ENCODE results near the gene PPARD.

The PPARD gene

GRCh38 chr6:35469751-35470662 lies 127.6 kb downstream of the PPARD start:
- DNase-seq (ENCODE audit: low read depth) = no peak

GRCh38 chr6:35470663-35471120 lies 128.3 kb downstream of the PPARD start:
- no peak for DNase-seq (ENCODE audit: low read depth)

- DNase-seq (ENCODE audit: low read depth) = no peak
These were observed 129.5 kb downstream of the PPARD start for GRCh38 chr6:35471836-35472345.

GRCh38 chr6:35473075-35473849 lies 130.9 kb downstream of the PPARD start:
- DNase-seq (ENCODE audit: low read depth) = no peak

- DNase-seq (ENCODE audit: low read depth) = no peak
These were observed 131.4 kb downstream of the PPARD start for GRCh38 chr6:35473850-35474130.

- no peak for DNase-seq (ENCODE audit: low read depth)
These were observed 132.0 kb downstream of the PPARD start for GRCh38 chr6:35474131-35474941.

GRCh38 chr6:35474942-35475570 lies 132.7 kb downstream of the PPARD start:
- no peak for DNase-seq (ENCODE audit: low read depth)

- DNase-seq (ENCODE audit: low read depth) = no peak
These were observed 133.2 kb downstream of the PPARD start for GRCh38 chr6:35475573-35475972.

GRCh38 chr6:35476004-35476403 lies 133.6 kb downstream of the PPARD start:
- no peak for DNase-seq (ENCODE audit: low read depth)

- DNase-seq (ENCODE audit: low read depth) = no peak
These were observed 134.7 kb downstream of the PPARD start for GRCh38 chr6:35477028-35477427.
